NOMO-1 (cell line): ENCODE results near the gene POU2AF1.

Experiments used
- DNase-seq, 2 experiments: peaks; one replicate each; lab custom pipeline; 2025; ENCODE audit not compliant: unreplicated experiment in 2 of 2; lab: John Stamatoyannopoulos, UW

POU2AF1 gene

DNA sequence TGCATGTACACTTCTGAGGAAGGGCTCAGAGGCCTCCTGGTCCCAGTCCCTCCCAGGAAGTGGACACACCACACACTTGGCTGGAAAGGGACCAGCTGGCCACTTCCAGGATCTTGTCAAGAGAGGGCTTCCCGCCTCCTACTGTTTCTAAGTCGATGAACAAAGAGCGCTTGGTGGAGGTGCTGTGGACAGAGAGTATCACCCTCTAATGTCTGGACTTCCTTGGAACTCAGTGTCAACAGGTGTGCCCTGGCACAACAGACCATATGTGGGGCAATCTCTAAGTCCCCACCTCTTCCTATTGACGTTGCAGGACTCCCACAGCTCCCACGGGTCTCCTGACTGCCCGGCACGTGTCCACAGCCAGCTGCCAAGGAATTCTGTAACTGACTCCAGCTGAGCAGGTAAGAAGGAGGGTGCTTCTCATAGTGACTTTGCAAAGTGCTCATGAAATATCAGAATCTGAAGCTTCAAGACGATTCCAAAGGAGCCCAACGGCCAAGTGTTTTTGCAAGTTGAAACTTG is 16.1 kb downstream of the POU2AF1 start:
- no peak for DNase-seq

DNA sequence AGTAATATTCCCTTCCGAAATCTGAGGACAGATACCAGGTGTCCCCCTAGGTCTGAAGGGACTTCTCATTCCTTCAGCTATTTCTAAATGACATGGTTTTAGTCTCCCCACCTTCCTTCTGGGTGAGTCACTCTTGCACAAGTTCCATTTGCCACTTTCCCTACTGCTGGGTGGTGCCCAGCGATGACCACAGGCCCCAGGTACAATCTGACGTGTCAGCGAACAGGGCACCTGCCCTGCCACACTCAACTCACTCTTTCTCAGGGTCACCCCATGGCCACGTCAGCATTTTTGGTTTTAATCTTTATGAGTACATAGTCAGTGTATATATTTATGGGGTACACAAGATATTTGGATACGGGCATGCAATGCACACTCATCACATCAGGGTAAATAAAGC is 17.2 kb downstream of the POU2AF1 start:
- no peak for DNase-seq

DNA sequence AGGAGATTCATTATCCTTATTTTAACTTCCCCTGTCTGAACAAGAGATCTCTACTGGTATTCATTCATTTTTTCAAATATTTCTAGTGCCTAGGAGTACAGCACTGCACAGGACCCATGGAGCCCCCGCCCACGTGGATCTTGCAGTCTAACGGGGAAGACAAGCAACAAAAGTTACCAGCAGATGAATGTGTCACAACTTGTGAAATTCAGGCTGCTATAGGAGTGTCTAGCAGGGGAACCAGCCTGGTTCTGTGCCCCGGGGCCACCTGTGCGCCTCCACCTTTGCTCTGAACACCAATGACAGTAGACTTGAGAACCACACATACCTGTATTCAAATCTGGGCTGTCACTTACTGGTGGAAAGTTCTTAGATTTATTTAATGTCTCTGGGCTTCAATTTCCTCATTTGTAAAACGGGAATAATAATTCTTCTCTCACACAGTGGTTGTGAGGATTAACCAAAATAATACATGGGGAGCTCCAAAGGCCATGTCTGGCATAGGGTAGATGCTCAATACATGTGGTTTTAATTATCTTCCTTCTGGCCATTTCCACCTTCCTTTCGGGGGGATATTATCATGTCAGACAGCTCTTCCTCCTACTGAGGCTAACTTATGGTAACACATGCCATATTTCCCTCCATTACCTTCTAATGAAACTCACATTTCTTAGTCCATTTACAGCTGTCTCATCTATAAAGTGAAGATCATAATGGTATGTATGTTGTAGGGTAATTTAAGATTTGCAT is 17.8 kb downstream of the POU2AF1 start:
- no peak for DNase-seq

DNA sequence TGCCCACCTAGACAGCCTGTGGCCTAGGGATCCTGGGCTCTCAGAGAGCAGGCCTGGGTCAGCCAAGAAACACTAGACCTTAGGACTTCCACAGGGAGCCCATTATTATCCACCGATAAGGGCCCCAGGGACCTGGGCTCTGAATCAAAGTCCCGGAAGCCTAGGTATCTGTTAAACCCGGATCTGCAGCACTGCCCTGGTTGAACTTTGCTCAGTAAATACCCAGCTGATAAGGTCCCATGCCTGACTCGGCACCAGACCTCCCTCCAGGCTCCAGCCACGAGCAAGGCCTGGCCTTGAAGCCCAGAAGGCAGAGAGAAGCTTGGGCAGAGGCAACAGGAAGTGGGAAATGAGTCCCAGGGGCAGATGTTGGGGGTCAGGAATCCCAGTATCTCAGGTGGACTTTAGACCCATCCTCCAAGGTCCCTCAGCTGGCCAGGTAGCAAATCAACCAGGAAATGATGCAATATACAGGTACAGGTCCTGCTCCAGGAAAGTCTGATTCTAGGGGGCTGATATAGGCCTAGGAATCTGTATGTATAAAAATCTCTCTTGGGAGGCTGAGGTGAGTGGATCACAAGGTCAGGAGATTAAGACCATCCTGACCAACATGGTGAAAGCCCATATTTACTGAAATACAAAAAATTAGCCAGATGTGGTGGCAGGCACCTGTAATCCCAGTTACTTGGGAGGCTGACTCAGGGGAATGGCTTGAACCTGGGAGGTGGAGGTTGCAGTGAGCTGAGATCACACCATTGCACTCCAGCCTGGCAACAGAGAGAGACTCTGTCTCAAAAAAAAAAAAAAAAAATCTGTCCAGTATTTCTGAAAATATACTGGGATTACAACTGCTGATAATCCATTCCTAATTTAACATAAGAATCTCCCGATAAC is 18.7 kb downstream of the POU2AF1 start:
- no peak for DNase-seq

DNA sequence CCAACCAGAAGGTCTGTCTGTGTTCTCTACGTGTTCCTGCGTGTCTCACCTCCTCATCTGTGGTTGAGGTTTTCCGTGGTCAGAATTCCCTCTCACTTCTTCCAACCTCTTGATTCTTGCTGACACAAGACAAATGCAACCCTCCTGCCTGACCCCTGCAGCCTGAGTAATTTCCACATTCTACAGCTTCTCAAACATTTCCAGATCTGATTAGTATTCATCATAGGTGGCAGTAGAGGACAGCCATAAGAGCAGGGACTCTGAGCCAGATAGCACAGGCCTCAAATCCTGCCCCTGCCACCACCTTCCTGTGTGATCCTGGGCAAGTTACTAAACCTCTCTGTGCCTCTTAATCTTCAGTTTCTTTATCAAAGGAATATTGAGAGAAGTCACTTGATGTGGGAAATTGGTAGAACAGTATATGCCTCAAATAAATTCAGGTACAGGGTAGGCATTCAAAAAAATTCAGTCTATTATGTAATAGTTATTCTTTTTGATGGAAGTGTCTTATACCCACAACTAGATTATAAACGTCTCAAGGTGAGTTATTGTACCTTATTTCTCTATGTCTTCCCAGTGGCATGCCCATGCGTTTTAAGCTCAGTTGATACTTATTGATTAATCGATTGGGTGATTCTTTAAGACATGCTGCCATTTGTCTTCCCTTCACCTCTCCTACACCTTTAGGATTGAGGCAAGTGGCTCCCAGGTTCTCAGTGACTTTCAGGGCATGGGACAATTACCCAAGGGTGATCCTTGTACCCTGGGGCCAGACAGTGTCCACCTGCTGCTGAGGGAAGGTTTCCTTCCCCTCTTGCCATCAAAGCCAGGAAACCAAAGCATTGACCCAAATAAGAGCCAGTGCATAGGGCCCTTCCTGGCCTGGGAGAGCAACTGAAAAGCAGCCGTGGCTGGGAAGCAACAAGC is 19.6 kb downstream of the POU2AF1 start:
- no peak for DNase-seq

DNA sequence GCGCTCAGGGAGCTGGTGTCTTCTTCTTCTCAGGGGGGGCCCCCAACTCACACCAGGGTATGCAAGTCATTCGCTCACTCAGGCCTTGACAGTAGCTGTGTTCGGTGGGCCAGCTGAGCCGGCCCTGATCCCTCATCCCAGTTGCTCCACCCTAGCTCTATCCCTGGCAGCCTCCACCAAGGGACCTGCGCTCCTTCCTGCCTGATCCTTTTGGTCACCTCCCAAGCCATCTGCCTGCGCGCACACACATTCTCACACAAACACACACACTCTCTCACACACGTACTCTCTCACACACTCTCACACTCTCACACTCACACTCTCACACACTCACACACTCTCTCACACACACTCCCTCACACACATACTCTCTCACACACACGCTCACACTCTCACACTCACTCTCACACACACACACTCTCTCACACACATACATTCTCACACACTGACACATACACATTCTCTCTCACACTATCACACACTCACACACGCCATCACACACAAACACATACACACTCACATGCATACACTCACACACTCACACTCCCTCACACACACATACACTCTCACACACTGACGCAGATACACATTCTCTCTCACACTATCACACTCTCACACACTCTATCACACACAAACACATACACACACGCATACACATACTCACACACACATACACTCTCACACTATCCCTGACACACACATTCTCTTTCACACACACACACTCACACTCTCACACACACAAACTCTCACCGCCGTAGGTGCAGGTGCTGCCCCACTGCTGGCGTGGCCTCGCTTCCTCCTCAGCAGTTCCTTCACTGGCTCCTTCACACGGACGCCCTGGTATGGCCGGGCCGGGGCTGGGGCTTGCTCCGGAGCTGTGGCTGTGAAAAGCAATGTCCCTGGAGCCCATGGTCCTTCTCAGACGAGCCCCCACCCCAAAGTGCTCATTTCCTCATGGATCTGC is 20.8 kb downstream of the POU2AF1 start:
- DNase-seq, result no peak

DNA sequence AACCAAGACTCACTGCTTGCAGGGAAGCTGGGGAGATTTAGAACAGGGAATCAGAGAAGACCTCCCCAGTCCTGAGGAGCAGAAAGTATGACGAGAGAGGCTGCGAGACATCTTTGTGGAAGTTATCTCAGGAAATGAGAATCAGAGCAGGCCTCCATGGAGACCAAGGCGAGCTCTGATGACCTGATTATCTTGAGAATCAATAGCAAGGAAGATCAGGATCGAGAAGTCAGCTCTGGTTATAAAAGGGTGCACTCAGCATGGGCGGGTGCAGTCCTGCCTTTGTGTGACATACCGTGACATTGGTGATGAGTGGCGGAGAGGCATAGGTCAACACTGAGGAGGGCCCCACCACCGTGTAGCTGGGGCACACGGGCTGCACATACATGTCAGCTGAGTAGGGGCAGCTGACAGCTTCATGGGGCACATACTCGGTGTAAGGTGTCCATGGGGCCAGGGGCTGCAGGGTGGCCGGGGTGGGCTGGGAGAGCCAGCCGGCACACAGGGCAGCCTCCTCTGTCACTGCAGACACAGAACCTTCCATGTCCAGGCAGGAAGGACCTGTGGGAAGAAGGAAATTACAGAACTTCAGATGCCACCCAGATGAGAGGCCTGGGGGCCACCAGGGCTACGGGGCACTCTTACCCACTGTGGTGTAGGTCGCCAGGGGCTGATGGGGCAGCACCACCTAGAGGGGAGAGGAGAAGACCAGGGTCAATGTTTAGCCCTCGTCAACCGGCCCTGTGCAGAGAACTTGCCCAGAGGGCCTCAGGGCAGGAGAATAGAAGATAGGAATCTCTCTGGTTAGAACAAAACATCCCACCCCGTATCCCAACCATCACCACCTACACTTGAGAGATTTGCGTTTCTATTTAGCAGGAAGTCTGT is 21.7 kb downstream of the POU2AF1 start:
- DNase-seq, result no peak

DNA sequence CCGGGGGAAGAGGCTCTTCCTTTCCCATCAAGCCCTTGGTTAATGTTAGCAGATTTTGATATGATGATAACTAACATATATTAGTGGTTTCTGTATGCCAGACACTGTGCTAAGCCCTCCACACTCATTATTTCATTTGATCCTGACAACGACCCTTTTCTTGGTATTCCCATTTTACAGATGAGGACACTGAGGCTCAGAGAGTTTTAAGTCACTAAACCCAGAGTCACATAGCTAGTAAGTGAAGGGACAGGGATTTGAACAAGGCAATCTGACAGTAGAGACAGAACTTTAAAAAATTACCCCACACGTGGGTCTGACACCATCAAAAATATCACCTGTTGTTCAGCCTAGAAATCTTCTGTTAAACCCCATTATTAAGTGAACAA is 22.4 kb downstream of the POU2AF1 start:
- DNase-seq, result no peak

DNA sequence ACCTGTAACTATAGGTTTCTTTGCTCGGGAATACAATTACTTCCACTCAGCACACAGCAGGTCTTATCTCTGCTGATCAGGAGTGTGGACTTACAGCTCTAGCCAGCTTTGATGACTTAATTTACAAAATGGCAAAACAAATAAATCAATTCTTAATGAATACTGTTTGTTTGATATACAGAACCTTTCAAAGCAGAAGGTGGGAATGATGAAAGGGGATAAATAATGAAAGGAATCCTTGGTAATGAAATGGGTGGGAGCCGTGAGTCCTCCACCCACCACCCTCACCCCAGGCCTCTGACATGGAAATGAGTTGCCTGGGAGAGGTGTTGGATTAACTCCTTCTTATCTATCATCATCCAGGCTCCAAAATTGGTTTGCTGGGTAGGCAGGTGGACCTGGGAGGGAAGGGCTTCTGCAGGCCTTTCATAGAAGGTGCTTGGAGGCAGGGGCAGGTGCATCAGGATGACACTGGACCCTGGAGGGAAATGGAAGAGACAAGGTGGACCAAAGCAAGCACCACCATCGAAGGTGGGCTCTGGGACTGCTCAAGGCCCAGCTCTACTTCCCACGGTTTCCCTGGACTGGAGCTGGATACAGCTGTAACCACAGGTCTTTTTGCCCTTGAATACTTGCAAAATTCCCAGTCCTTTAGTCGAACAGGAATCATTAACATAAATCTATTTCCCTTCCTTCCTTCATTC is 23.0 kb downstream of the POU2AF1 start:
- DNase-seq, result no peak

DNA sequence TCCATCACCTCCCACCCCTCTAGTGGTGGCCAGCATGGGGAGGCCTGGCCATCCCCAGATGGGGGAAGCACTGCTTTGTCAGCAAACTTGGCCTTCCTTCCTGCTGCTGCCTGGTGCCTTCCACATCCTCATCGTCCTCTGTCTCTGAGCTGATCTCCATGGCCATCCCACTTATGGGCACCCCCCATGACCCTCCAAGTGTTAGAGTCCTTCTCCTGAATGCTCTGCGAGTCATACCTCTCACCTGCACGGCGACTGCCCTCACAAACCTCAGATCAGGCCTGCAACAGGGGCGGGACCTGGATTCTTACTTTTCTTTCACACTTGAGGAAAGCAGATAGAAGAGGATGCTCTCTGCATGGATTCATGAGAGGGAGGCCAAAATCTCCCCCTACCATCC is 24.0 kb downstream of the POU2AF1 start:
- DNase-seq, result no peak

DNA sequence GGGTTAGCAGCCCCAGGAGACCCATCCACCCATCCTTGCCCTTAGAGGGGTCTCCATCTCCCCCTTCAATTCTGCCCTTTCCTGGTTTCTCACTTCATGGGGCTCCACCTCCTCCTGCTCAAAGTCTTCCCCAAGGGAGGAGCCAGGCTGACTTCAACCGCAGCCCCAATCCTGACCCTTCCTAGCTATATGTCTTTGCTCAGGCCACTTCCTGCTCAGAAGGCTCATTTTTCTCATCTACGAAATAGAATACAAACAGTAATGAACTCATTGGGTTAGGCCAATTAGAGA is 24.5 kb downstream of the POU2AF1 start:
- DNase-seq, result no peak

DNA sequence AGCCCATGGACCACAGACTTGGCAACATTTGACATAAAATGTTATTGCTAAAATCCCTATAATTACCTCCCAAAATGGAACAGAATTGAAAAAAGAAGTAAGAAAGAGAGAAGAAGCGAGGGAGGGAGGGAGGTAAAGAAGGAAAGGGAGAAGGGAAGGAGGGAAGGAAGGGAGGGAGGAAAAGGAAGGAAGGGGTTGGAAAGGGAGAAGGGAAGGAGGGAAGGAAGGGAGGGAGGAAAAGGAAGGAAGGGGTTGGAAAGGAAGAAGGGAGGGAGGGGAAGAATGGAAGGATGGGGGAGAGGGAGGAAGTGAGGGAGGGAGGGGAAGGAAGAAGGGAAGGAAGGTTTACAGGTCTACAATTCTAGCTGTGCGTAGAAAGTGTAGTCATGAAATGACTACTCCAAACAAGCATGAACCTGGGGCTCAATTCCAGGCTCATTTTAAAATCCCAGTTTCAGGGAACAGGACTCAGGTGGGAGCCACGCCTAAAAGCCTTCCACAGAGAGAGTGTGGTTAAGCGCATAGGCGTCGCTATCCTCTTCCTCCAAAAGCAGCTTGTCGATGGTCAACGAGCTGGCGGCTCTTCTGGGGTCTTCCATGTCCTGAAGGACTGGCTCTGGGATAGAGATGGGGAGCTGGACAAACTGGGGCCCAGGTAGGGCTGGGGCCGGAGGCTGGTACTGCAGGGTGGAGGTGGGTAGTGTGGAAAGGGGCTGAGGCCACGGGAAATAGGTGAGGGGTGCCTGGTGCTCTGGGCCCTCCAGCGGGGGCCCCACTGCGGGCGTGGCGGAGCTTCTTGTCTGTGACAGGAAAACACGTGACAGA is 25.1 kb downstream of the POU2AF1 start:
- no peak for DNase-seq

DNA sequence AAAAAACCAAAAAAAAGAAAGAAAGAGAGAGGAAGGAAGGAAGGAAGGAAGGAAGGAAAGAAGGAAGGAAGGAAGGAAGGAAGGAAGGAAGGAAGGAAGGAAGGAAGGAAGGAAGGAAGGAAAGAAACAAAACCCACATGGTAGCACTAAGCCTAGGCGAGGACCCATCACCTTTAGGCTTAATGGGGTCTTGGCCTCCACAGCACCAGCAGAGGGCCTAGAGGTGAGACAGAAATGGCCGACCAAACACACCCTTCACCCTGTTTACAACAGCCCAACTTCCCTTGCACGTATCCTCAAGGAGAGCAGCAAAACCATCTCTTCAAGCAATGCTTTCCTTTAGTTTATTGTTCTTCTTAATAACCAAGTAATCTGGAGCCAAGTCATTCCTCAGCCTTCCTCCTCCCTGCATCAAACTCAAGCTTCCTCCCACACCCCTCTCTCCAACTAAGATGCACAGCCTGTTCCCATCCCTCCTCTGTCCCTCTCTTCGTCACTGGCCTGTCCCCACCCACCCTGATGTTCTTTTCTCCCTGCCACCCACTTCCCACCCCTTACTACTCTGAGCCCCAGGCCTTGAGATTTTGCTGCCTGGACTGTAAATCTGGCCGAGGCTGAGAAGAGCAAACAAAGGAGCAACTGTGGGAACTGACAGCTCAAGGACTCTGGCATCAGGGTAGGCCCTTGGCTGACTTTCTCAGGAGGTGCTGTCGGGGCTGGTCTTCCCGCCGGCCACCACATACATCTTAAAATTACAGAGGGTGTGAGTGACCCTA is 26.0 kb downstream of the POU2AF1 start:
- no peak for DNase-seq

DNA sequence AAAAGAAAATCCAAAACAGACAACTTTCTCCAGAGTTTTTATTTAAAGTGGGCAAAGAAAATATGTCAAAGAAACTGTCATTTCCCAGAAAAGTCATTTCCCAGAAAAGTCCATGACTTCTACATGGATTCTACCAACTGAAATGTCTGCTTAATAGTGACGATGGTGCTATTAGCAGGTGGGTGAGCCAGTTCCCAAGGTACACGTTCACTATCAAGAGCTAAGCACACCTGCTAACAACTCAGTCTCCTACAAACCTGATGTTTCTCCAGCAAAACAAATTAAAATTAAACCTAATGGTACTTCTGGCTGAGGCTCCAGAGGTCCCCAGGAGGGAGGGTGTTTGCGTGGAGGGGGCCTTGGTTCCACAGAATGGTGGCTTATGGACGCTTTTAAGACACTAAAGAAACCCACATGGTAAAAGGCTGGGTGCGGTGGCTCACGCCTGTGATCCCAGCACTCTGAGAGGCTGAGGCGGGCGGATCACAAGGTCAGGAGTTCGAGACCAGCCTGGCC is 26.8 kb downstream of the POU2AF1 start:
- no peak for DNase-seq

DNA sequence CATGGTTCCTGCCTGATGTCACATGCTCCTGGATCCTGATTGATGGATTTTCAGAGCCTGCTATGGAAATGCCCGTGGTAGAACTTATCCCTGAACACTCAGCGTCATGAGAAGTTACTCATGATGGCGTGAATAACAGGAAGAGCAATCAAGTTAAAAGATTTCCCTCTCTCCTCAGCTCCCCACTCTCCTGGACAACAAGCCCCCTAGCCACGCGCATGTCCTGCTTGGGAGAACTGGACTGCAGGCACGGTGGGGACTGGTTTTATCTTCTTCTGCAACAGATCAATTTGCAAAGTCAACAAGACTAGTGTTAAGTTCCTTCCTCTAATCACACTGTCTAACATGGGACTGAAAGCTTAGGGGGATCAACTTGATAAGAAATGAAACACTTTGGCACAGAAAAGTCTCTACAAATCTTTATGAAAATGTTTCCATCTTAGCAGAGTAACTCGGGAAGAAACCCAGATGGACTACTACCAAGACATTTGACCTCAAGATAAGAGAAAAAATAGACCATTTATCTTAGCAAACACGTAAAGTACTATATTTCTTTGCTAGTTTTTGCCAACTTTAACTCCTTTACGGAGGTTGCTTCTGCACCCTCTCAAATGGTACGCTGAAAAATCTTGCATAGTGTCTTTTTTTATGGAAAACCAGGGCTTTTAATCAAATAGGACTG is 27.6 kb downstream of the POU2AF1 start:
- no peak for DNase-seq

DNA sequence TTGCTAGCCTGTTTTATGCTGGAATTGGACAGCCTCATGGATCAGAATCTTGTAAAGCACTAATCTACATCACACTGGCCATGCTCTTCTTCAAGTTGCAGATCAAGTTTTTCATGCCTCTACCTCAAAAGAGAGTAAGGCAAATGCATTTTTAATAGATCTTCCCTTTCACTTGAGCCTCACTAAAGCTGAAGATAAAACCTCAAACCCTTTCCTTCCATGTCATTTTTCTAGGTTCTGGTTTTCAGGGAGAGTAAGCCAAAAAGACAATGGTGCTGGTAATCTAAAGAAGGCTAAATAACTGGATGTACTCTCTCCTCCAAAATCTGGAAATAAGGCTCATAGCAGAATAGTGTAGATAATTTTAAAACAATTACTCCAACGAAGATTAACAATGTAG is 28.3 kb downstream of the POU2AF1 start:
- DNase-seq, result no peak
